Activated T-cell treated with anti-CD3 and anti-CD28 coated beads, Interleukin-2, amount 50 U/mL, for 1 hour (primary cell): ENCODE data around the gene IL1RN.

ENCODE experiments used
- DNase-seq: peaks from one replicate; pipeline ENCODE4 v3.0.0-alpha.2; 2020

The IL1RN gene

GRCh38 chr2:113104054-113104611 is 23.3 kb upstream of the IL1RN start:
- DNase-seq, result no peak

GRCh38 chr2:113105047-113105785 is 22.2 kb upstream of the IL1RN start:
- no peak for DNase-seq

- DNase-seq, result no peak
Observed at GRCh38 chr2:113111121-113111520, 16.3 kb upstream of the IL1RN start.

GRCh38 chr2:113111823-113112287 is 15.5 kb upstream of the IL1RN start:
- DNase-seq, result no peak

DNA sequence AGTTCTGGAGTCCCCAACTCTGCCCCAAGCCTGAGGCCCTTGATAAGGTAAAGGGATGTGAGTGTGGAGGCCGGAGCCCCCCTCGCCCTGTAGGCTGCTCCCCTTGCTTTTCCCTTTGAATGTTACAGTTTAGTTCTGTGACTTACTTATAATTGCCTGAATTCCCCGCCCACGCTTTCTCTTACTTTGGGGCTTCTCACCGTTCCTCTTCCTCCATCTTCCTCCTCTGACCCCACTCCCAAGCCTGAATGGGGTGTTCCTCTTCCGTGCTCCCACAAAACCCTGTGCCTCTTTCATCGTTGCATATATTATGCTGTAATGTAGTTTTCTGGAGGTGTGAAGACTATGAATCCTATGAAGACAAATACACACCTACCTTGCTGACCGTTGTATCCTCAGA is 15.0 kb upstream of the IL1RN start:
- DNase-seq, result no peak

DNA sequence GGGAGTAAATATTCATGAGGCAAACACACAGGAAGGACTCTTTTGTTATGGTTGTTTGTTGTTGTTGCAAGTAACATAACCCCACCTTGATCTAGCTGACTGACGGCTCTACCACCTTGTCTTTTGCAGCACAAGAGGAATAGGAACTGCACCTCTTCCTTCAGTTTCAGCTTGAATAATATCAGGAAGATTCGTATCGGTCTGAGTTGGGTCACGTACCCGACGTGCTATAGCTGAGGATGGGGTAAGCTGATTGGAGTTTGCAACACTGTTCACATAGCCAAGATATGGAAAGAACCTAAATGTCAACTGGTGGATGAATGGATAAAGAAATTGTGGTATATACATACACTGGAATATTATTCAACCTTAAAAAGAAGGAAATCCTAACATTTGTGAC is 14.5 kb upstream of the IL1RN start:
- DNase-seq, result no peak

DNA sequence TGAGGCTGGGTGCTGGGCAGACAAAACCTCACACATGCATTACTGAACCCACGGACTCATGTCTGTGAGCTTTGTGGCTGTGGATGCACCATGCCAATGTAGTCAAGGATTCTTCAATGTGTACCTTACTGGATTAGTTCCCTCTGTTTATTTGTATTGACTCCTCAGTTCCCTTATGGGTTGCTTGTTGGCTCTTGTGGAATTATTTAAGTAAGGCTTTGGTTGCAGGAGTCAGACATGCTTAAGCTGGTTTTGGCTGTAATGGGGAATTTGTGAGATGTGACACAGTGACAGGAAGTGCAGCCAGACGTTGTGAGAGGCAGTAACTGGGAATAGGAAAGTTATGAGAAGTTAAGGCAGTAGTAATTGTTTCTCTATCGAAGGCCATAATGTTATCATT is 13.6 kb upstream of the IL1RN start:
- DNase-seq, result no peak

DNA sequence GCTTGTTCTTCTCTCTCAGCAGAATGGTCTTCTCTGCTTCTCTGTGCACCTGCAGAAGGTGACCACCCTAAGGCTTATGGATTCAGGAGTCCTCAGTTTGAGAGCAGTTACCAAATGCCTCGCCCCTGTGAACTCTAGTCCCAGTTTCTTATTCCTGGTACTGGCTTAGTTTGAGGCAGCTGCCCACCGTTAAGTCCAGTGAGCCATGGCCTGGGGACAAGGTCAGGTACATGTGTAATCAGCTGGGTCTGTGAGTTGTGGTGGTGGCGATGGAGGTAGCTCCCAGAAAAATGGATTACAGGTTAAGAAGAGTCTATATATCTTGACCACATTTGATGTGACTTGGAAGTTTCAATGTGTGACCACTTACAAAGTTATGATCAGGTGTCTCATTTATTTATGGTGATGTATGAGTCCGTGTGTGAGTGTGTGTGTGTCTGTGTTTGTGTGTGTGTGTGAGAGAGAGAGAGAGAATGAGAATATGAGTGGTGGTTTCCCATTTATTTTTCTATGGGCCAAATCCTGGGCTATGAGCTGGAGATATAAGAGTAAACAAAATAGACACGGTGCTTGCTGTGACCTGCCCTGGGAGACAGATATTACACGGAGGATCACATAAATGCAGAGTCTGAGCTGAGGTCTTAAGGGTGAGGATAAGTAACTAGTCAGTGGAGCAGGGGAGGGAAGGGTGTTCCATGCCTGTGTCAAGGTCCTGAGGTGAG is 13.0 kb upstream of the IL1RN start:
- DNase-seq, result no peak

GRCh38 chr2:113114996-113115395 is 12.4 kb upstream of the IL1RN start:
- no peak for DNase-seq

GRCh38 chr2:113116100-113116958 is 11.1 kb upstream of the IL1RN start:
- DNase-seq, result no peak

DNA sequence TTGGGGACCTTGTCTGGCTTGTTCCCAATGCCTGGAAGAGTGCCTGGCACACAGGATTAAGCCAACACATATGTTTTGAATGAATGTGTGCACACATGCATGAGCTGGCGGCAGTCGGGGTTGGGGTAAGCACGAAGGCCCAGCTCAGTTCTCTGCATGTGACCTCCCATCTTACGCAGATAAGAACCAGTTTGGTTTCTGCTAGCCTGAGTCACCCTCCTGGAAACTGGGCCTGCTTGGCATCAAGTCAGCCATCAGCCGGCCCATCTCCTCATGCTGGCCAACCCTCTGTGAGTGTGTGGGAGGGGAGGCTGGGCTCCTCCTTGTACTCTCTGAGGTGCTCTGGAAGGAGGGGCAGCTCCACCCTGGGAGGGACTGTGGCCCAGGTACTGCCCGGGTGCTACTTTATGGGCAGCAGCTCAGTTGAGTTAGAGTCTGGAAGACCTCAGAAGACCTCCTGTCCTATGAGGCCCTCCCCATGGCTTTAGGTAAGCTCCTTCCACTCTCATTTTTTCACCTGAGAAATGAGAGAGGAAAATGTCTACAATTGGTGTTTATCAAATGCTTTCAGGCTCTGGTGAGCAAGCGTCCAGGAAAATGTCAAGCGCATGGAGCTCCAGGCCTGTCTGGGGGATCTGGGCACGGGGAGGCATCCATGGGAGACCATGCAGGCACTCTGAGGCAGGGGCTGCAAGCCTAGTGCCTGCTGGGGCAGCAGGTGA is 9.7 kb upstream of the IL1RN start:
- no peak for DNase-seq

DNA sequence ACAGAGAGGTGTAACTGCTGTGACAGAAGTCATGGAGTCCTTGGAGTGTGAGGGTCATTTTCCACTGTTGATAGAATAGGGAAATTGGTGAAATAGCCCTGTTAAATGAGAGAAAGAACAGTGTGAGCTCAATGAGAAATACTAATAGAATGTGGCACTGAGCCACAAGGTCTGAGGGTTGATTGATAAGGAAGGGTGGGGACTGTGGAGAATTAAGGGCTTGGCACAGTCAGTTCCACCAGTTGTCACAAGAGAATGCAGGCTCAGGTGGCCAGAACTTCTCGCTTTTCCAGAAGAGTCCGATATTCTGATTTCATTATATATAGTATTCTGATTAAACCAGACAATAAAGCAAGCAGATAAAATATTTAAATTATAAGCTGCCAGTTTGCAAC is 9.1 kb upstream of the IL1RN start:
- no peak for DNase-seq

DNA sequence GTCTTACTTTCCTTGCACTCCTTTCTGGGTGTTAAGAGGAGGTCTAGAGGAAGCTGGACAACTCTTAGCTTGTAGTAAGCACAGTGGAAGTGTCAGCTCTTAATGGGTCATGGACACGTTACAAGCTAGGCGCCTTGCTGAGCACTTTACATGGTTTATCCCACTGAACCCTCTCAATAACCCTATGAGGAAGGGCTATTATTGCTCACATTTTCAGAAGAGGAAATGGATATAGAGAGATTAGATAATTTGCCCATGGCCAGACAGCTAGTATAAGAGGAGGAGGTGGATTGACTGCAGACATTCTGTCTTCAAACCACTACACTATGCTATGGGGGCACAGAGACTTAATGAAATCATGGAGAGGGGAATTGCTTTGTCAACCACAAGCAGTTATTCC is 8.3 kb upstream of the IL1RN start:
- no peak for DNase-seq

- DNase-seq, result no peak
Observed at GRCh38 chr2:113120861-113121260, 6.5 kb upstream of the IL1RN start.

GRCh38 chr2:113122364-113122763 is 5.0 kb upstream of the IL1RN start:
- DNase-seq, result no peak

DNA sequence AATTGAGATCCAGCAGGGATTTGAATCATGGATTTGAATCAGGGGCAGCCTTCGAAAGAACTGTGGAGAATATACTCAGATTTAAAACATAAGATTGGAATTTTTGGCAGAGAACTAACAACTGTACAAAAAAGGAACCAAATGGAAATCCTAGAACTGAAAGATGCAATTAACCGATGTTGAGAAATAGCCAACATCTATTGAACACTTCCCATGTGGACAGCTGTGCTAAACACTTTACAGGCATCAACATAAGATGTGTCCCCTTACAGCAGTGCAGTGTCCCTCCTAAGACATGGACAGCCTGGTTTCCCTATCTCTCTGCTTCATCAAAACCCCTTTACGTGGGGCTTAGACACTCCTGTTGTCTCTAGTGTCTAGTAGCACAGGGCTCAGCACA is 3.7 kb upstream of the IL1RN start:
- DNase-seq, result no peak

DNA sequence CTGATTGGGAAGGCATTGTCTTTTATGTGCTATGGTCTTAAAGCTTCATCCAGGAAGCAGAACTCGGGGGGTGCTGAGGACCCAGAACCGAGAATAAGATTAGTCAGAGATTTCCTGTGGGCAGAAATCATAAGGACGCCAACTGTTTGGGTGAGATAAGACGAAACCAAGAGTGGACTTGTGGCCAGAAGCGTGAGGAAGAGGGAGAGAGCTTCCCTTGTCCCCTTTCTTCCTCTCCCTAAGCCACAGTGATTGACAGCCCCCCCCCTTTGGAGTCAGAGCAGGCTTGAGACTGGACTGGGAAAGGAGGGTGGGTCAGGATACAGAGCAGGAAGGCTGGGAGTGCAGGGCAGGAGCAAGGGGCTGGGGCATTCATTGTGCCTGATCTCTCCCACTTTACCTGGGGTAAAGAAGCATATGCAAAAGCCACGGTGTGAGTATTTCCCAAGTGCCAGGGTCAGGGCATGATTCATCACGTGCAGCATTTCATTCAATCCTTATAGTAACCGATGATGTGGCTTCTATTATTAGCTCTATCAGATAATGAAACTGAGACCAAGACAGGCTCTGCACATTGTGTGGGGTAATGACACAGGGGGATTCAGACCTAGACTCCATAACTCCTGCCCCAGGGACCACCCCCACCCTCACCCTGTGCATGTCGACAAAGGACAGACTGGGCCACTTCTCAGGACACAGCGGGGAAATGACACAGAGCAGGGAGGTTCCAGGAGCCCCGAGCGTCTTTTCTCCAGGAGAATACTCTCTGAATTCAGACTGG is 3.0 kb upstream of the IL1RN start:
- DNase-seq, result no peak

GRCh38 chr2:113124984-113125855 is 2.2 kb upstream of the IL1RN start:
- no peak for DNase-seq

GRCh38 chr2:113127646-113128570 is 510 bp downstream of the IL1RN start:
- DNase-seq, result no peak
